Colonic mucosa (tissue), 4 donors: ENCODE measurements around the gene TMPRSS6. TPM values are rescaled to one million over a fixed set of nuclear protein-coding genes. Genes with fewer than 3 reads are reported as not detected.

Experiments
- DNase-seq: peaks from one replicate; pipeline ENCODE4 v3.0.0-alpha.2; 2020
- H3K27ac ChIP-seq: fragments of 200-600 bp; one replicate; pipeline ENCODE4 v1.8.0; 2021
- H3K27me3 ChIP-seq: fragments of 200-600 bp; one replicate; pipeline ENCODE4 v1.8.0; 2021
- H3K36me3 ChIP-seq: fragments of 200-600 bp; one replicate; pipeline ENCODE4 v1.8.0; 2021
- H3K4me1 ChIP-seq: fragments of 200-600 bp; one replicate; pipeline ENCODE4 v1.8.0; 2021; ENCODE audit warnings: mild to moderate bottlenecking
- H3K4me3 ChIP-seq: fragments of 200-600 bp; one replicate; pipeline ENCODE4 v1.8.0; 2021
- H3K9ac ChIP-seq, 2 donors: one replicate each; pipeline ENCODE4 v1.7.0; 2013; ENCODE audit warnings: control low read depth in 2 of 2, low read depth in 2 of 2, low read length in 2 of 2
- H3K9me3 ChIP-seq: fragments of 200-600 bp; one replicate; pipeline ENCODE4 v1.8.0; 2021
- CTCF ChIP-seq: fragments of 200-600 bp; IDR thresholded peaks from one replicate; pipeline ENCODE4 v1.8.0; 2022; ENCODE audit warnings: antibody characterized with exemption, mild to moderate bottlenecking
- intact Hi-C: fragments of 100-400 bp; cut with DNase I; formaldehyde crosslinking; loops from one replicate; pipeline ENCODE4 v1.14.1; 2022
- total RNA-seq, 2 donors: library from RNA; stranded (reverse); fragmentation: NEBNext Ultra II Directional in 1 of 2; extraction: Animal tissue kit (Norgen Biotek cat#: 25700) in 1 of 2; gene quantifications; one replicate each; pipeline ENCODE4 v1.2.1, GENCODE V29; 2021
- donor health status: healthy.
- donor health status: DM: no; HTN: no; CAD: no.
- donor health status: DM: no; HTN: no; CAD: no.

The TMPRSS6 gene
- total RNA-seq, 2 donors from 2014 or later = 0.10 to 1.5 TPM

GRCh38 chr22:37086184-37086583 is 23.3 kb downstream of the TMPRSS6 start:
- no peaks in the 10 kb centered on the region for H3K27me3 ChIP-seq

GRCh38 chr22:37084385-37084784 is 25.1 kb downstream of the TMPRSS6 start:
- Histone ChIP-seq H3K27ac (no peak overlapping the region), H3K4me1 (no peaks in the 10 kb centered on the region), H3K9ac (no peak overlapping the region), H3K4me3 (no peak overlapping the region), H3K36me3 (no peaks in the 10 kb centered on the region), H3K27me3 (no peaks in the 10 kb centered on the region), H3K9me3 (no peaks in the 10 kb centered on the region)
- intact Hi-C loops = no loop called here
- TF ChIP-seq CTCF = no peak
- DNase-seq = no peak

More at GRCh38 chr22:37086184-37086583, 23.3 kb downstream of the TMPRSS6 start:
- Histone ChIP-seq H3K27ac (no peak overlapping the region), H3K9me3 (no peaks in the 10 kb centered on the region), H3K4me3 (no peak overlapping the region), H3K9ac (no peak overlapping the region), H3K4me1 (no peaks in the 10 kb centered on the region), H3K36me3 (no peaks in the 10 kb centered on the region)
- TF ChIP-seq CTCF = no peak
- intact Hi-C loops = no loop called here
- no peak for DNase-seq

GRCh38 chr22:37083914-37084313 is 25.6 kb downstream of the TMPRSS6 start:
- no peaks in the 10 kb centered on the region for H3K27me3 ChIP-seq
- intact Hi-C loops = no loop called here

GRCh38 chr22:37082251-37082873 is 27.2 kb downstream of the TMPRSS6 start:
- H3K4me1 ChIP-seq = no peaks in the 10 kb centered on the region
- intact Hi-C loops = no loop called here
- H3K27ac ChIP-seq = no peak overlapping the region
- H3K36me3 ChIP-seq = no peaks in the 10 kb centered on the region
- H3K27me3 ChIP-seq = no peaks in the 10 kb centered on the region
- H3K9ac ChIP-seq = no peak overlapping the region
- DNase-seq = no peak
- TF ChIP-seq CTCF = no peak
- H3K9me3 ChIP-seq = no peaks in the 10 kb centered on the region
- no peak overlapping the region for H3K4me3 ChIP-seq

More at GRCh38 chr22:37083914-37084313, 25.6 kb downstream of the TMPRSS6 start:
- TF ChIP-seq CTCF = no peak
- Histone ChIP-seq H3K4me1 (no peaks in the 10 kb centered on the region), H3K36me3 (no peaks in the 10 kb centered on the region), H3K27ac (no peak overlapping the region), H3K9ac (no peak overlapping the region), H3K9me3 (no peaks in the 10 kb centered on the region), H3K4me3 (no peak overlapping the region)
- DNase-seq = no peak

GRCh38 chr22:37080838-37081237 is 28.7 kb downstream of the TMPRSS6 start:
- Histone ChIP-seq H3K9me3 (no peaks in the 10 kb centered on the region), H3K27me3 (no peaks in the 10 kb centered on the region), H3K27ac (no peak overlapping the region), H3K4me1 (no peaks in the 10 kb centered on the region), H3K9ac (no peak overlapping the region), H3K36me3 (no peaks in the 10 kb centered on the region), H3K4me3 (no peak overlapping the region)
- intact Hi-C loops = no loop called here
- DNase-seq = no peak
- no peak for TF ChIP-seq CTCF
